Measurements from ENCODE around the gene MOB2. TPM values are rescaled to one million over a fixed set of nuclear protein-coding genes. Genes with fewer than 3 reads are reported as not detected.

The MOB2 gene
- polyA plus RNA-seq, 3 donors: 30.0 to 34.9 (median 30.0) TPM

DNA sequence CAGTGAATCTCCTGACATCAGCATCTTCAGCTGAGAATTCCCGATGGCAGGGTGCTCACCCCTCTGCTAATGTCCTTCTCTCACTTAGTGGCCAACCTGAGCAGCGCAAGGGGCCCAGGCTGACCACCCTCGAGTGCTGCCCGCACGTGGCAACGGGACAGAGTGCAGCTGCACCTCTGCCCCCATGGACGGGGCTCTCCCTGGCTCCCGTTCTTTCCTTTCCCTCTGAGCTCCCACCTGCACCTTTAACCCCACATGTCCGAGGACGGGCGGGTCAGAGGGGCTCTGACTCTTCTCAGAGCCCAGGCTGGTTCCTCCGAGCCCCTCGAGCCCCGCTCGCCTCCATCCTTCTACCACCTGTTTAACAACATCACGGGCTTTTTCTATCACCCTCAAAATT is 19.8 kb downstream of the MOB2 start:
- no peak for DNase-seq (ENCODE audit: extremely low read depth in 1 of 11, low read depth in 9 of 11, low spot score in 4 of 11)

- no peak for DNase-seq (ENCODE audit: extremely low read depth in 1 of 11, low read depth in 9 of 11, low spot score in 4 of 11)
Observed at GRCh38 chr11:1463056-1463455, 23.5 kb downstream of the MOB2 start.

DNA sequence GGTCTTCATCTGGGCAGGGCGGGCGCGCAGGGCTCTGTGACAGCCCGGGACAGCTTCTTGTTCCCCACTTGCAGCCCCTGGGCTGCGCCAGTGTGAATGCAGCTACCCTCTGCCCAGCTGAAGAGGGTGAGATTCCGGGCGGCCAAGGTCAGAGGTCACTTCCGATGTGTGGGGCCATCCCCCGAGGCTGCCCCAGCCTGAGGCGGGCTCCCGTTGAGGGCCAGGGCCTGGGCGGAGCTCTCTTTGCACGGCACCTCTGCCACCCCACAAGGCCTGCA is 23.9 kb downstream of the MOB2 start:
- DNase-seq (ENCODE audit: extremely low read depth in 1 of 11, low read depth in 9 of 11, low spot score in 4 of 11): no peak

GRCh38 chr11:1461826-1462697 is 24.5 kb downstream of the MOB2 start:
- no peak for DNase-seq (ENCODE audit: extremely low read depth in 1 of 11, low read depth in 9 of 11, low spot score in 4 of 11)

DNA sequence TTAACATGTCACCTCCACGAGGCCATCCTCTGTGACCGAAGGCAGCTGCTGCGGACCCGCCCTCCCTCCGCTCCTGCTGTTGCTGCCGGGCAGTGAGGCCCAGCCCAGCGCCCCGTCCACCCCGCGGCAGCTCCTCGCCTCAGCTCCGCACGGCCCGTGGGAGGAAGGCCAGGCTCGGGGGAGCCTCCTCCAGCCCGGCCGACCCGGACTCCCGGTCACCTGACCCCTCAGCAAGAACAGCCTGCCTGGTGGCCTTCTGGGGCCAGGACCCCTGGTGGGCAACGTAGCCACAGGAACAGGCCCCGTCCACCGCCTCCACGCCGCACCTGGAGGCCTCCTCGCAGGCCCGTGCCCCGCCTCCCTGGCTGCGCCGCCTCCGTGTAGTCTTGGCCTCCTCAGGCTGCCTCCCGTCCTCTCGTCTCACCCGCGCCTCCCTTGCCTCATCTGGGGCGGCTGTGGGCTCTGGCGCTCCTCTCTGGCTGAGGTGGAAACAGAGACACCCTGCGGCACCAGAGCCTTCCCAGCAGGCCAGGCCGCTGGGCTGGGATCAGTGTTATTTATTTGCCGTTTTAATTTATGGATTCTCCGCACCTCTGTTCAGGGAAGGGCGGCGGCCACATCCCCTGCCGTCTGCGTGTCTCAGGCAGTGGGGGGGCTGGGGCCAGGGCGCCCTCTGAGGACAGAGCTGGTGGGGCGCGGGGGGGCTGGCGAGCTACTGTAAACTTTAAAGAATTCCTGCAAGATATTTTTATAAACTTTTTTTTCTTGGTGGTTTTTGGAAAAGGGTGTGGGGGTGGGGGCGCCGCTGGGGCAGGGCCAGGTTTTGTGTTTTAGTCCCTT is 25.4 kb downstream of the MOB2 start:
- peak in 2 of 11 donors; percentile 10 to 17 for DNase-seq (ENCODE audit: extremely low read depth in 1 of 11, low read depth in 9 of 11, low spot score in 4 of 11)

DNA sequence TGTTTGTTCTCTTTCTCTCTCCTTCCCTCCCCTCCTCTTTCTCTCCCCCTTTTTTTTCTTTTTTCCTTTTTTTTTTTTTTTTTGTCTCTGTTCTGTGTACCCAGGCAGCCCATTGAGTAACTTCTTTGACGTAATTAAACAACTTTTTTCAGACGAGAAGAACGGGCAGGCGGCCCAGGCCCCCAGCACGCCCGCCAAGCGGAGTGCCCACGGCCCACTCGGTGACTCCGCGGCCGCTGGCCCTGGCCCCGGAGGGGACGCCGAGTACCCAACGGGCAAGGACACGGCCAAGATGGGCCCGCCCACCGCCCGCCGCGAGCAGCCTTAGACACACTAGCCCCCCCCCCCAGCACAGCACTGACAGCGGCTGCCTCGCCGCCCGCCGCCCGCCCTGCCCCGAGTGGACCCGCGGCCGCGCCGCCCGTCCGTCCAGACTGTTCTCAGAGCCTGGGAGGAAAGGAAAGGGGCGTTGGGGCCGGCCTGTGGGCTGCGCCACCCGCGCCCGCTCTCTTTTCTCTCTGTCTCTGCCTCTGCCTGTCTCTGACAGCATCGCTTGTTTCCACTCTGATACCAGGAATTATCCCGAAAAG is 26.1 kb downstream of the MOB2 start:
- DNase-seq (ENCODE audit: extremely low read depth in 1 of 11, low read depth in 9 of 11, low spot score in 4 of 11): no peak

DNA sequence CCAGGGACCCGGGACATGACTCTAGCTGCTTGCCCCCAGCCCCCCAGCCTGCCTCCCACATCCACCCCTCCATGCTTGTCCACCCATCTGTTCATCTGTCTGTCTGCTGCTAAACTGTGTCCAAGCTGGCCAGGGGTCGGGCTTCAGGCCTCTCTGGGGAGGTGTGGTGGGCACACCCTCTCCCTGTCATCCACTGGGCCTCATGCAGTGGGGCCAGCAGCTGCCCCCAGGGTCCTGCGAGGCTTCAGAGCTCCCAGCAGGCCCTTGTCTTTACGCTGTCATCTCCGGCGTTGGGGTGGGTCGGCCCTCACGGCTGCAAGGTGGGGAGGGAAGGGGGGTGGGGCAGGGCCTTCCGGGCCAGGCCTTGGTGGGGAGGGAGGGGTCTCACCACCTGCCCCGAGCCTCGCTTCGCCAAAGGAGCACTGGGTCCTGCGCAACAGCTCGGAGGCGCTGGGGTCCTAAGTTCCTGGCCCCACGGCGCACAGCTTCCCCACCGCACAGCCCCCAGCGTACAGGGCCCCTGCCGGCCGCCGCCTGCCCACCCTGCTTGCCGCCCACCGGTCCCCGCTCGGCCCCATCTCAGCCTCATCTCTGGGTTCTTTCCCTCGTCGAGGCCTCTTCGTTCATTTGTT is 26.7 kb downstream of the MOB2 start:
- no peak for DNase-seq (ENCODE audit: extremely low read depth in 1 of 11, low read depth in 9 of 11, low spot score in 4 of 11)

- DNase-seq (ENCODE audit: extremely low read depth in 1 of 11, low read depth in 9 of 11, low spot score in 4 of 11): no peak
Observed at GRCh38 chr11:1459219-1459575, 27.4 kb downstream of the MOB2 start.

DNA sequence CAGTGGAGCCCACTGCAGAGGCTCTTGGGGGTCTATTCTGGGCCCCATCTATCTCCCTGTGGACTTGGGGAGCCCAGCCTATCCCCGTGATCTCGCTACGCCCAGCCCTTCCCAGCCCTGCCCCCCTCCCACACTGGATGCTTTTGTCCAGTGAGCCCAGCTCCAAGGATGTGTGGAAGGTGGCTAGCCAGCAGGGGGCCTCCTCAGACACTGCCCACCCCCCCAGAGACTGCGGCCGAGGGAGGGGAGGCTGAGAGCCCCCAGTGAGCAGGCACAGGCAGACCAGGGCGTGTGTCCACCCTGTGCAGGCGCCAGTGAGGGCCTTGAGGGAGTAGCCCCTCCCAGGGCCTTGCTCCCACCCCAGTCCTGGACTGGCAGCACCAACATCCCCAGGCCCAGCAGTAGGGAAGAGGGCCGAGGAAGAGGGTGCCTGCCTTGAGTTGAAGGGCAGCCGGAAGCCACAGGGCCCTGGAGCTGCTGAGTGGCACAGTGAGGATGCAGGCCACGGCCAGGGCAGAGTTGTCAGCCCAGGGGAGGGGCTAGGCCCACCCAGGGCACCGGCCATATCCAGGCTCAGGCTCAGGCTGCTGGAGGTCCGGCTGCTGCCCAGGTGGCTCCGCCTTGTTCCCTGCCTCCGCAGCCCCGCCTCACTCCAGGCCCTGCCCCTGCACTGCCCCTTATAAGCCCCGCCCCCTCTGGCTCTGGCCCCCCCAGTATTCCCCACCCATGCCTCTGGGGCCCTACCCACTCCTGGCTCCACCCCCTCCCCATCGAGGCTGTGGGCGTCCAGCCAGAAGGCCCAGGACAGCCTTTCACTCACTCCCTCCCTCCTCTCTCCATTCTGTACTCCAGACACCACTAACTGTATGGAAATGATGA is 28.0 kb downstream of the MOB2 start:
- DNase-seq (ENCODE audit: extremely low read depth in 1 of 11, low read depth in 9 of 11, low spot score in 4 of 11): peak in 4 of 11 donors; percentile 34 to 55 (median 48)

DNA sequence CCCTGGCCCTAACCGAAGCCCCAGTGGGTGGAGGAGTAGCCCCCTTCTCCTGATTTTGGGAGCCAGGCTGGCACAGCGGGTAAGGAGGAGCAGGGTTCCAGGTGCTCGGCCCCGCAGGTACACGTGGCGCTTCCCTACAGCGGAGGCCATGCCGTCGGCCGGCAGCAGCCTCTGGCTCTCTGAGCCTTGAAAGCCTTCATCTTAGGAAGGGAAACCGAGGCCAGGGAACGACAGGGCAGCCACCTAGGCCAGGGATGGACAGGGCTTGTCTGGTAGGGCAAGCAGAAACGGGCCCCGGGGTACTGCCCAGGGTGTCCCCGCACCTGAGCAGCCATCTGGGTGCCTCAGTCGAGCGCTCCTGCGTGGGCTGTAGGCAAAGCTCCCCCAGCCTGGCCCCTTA is 28.7 kb downstream of the MOB2 start:
- DNase-seq (ENCODE audit: extremely low read depth in 1 of 11, low read depth in 9 of 11, low spot score in 4 of 11): no peak

- DNase-seq (ENCODE audit: extremely low read depth in 1 of 11, low read depth in 9 of 11, low spot score in 4 of 11): no peak
Observed at GRCh38 chr11:1457326-1457680, 29.3 kb downstream of the MOB2 start.

DNA sequence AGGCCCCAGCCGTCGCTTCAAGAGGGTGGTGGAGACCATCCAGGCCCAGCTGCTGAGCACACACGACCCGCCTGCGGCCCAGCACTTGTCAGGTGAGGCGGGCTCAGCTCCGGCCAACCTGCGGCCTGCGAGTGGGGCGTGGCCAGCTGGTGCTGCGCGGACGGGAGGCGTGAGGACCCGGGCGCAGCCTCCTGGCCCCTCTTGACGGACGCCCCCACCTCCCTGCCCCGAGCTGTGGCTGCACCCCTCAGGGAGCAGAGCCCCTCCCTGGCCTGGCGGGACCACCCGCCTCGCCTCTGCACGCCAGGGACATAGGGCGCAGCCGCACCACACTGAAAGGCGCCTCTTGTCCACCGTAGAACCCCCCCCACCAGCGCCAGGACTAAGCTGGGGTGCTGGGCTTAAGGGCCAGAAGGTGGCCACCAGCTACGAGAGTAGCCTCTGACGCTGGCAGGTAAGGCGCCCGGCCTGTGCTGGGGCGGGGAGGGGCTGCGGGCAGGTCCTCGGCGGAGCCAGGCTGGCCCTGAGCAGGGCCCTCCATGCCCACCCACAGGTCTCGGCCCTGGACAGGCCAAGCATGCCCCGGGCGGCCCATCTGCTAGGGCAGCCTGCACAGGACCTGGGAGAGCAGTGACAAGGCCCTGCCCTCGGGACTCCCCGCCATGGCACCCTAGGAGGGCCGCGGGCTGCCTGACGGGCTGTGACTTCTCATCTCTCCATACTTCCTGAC is 29.8 kb downstream of the MOB2 start:
- no peak for DNase-seq (ENCODE audit: extremely low read depth in 1 of 11, low read depth in 9 of 11, low spot score in 4 of 11)

- DNase-seq (ENCODE audit: extremely low read depth in 1 of 11, low read depth in 9 of 11, low spot score in 4 of 11): no peak
Observed at GRCh38 chr11:1456176-1456575, 30.4 kb downstream of the MOB2 start.

DNA sequence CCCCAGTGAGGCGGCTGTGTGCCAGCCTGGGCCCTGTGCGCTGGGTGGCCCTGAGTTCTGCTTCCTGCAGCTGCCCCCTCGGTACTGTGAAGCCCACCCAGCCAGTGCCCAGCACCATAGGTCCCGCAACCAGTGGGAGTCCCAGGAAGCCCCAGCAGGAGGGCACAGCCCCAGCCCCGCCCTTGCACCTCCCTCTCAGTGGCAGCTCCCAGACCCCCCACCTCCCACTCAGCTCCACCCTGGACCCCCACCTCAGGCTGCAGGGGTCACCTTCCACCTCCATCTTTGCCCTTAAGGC is 30.9 kb downstream of the MOB2 start:
- DNase-seq (ENCODE audit: extremely low read depth in 1 of 11, low read depth in 9 of 11, low spot score in 4 of 11): no peak

GRCh38 chr11:1455032-1455762 is 31.4 kb downstream of the MOB2 start:
- DNase-seq (ENCODE audit: extremely low read depth in 1 of 11, low read depth in 9 of 11, low spot score in 4 of 11): no peak

- DNase-seq (ENCODE audit: extremely low read depth in 1 of 11, low read depth in 9 of 11, low spot score in 4 of 11): no peak
Observed at GRCh38 chr11:1454576-1454975, 32.0 kb downstream of the MOB2 start.

GRCh38 chr11:1453611-1454034 is 33.0 kb downstream of the MOB2 start:
- DNase-seq (ENCODE audit: extremely low read depth in 1 of 11, low read depth in 9 of 11, low spot score in 4 of 11): peak in 1 of 11 donors; percentile 26

GRCh38 chr11:1452744-1453143 is 33.8 kb downstream of the MOB2 start:
- no peak for DNase-seq (ENCODE audit: extremely low read depth in 1 of 11, low read depth in 9 of 11, low spot score in 4 of 11)
